Effector CD4-positive, alpha-beta T cell (primary cell): ENCODE data around the gene ZNF280C.
"Not testable (repeated sequence)": the region's sequence is repeated elsewhere in the genome, so short reads cannot be mapped to it uniquely, and the experiment has no call there.

Experiments
- DNase-seq: peaks from one replicate; pipeline ENCODE4 v3.0.0-alpha.2; 2020
- total RNA-seq: gene quantifications from one replicate; lab custom pipeline; 2026; lab: John Stamatoyannopoulos, UW

Gene ZNF280C, protein sequence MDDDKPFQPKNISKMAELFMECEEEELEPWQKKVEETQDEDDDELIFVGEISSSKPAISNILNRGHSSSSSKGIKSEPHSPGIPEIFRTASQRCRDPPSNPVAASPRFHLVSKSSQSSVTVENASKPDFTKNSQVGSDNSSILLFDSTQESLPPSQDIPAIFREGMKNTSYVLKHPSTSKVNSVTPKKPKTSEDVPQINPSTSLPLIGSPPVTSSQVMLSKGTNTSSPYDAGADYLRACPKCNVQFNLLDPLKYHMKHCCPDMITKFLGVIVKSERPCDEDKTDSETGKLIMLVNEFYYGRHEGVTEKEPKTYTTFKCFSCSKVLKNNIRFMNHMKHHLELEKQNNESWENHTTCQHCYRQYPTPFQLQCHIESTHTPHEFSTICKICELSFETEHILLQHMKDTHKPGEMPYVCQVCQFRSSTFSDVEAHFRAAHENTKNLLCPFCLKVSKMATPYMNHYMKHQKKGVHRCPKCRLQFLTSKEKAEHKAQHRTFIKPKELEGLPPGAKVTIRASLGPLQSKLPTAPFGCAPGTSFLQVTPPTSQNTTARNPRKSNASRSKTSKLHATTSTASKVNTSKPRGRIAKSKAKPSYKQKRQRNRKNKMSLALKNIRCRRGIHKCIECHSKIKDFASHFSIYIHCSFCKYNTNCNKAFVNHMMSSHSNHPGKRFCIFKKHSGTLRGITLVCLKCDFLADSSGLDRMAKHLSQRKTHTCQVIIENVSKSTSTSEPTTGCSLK
- total RNA-seq, result 15.4 reads per million, percentile 41 among the genes with 10 or more reads in this experiment

DNA sequence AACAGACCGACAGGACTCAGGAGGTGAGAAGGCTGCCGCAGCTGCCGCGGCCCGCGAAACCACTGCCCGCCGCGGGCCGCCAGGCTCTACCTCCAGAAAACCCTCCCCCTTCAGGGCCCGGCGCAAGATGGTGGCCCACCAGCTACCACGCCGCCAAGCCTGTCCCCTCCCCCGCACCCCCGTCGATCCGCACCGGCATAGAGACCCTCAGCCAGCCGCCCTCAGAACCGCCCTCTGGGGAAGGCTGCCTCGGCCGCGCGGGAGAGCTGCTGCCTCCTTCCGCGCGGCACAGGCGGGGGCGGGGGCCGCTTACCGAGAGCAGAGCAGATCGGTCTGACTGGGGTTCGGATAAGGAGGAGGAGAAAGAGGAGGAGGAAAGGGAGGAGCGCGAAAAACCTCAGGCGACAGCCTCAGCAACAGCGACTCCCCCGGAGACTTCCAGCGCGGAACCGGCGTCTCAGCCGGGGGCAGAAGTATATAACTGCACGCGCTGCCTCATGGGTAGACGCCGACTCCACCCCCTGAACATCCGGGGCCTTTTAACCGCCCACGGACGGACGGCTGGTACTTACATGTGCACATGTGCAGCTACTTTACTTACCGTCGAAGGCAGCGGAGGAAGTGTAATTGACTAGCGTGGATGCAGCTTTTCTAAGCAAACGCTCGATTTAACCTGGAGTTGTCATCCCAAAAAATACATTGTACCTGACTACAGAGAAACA is at the start of gene ZNF280C:
TSS of gene ZNF280C (minus strand) at position 451 of the 722 bp plus-strand sequence. CDS start 8,450 bp downstream, outside the sequence.
- DNase-seq, result peak; percentile 80

DNA sequence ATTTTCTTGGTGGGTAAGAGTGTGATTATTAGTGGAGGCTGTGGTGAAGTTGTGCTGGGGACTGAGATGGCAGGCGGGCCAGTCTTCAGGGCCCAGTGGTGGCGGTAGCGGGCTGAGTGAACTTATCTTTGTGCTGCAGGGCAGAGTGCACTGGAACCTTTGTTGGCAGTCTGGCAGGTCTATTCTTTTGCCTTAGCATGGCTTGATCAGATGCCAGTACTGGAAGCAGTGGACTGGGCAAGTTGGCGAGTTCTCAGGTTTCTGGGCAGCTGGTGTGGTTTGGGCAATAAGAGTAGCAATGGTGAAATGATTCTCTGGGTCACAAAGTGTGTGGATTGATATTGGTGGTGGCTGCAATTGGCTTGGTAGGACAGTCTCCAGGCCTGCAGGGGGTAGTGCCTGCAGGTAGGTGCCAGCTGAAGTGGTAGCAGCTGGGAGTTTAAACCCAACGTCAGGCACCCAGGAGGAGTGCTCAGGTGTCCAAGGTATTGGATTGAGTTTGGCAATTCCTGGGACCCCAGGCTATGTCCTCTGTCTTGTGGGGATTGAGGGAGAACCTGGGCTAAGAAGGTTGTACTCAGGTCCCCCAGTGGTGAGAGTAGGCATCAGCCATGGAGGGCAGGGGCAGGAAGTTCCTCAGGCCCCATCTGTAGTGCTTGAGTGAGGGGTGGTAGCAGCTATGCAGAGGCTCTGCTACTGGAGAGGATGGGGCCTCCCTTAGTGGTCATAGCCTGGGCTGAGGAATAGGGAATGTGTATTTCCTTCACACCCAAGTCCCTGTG is 36.1 kb upstream of the ZNF280C start:
- DNase-seq, result no peak

- no peak for DNase-seq
Measured at GRCh38 chrX:130301977-130302376, 33.3 kb upstream of the ZNF280C start.

GRCh38 chrX:130301405-130301804 is 32.7 kb upstream of the ZNF280C start:
- no peak for DNase-seq

DNA sequence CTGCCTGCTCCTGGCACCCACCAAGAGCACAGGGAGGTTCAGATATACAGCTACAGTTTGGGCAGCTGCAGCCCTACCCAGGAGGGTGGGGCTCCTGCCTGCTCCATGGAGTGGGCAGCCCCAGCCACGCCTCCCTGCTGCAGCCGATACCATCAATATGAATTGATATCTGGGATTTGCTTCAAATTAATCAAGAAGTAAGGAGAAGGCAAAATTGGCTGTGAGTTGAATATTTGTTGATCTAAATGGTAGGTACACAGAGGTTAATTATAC is 31.2 kb upstream of the ZNF280C start:
- DNase-seq, result no peak

DNA sequence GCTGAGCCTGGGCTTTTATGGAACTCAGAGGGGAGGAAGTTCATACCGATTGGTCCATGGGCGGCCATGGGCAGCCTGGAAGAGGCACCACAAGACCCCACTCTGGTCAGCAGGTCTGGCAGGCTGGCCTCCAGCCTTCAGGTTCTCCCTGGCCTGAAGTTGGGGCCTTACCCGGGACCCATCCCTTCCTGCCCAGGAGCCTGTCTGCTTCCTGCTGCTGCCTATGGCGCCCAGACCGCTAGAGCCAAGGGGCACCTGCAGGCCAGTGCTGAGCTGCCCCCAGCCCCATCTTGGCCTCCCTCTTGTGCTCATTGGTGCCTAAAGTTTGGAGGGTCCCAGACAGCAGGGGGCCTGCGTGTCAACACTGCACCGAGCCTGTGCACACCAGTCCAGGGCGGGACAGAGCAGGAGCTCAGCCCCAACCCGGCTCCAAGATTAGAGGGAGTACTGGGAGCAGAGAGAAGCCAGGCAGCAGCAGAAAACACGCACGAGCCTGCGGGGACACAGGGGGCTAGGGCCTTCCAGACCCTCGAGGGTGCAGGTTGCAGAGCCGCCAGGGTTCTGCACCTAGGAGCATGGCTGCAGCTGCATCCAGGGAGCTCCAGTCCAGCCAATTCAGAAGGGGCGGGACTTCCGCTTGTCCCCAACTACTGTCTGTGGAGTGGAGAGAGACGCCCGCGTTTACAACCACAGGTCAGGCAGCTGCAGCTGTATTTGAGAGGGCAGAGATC is 30.7 kb upstream of the ZNF280C start:
- DNase-seq, result no peak

DNA sequence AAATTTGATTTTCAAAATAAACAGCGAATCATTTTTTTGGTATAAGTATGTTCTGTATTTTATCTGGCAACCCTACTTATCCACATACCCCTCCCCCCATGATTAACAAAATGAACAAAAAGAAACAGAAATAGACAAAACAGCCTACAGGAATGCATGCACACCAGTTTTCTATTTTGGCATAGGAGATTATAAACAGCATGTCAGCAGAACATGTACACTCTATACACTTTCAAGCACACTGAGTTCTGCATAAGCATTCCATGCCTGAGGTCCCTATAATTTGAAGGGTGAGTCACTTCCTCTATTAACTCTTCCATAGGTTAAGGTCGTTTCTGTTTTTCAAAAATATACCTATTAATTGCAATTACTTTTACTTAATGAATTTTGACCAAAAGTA is 28.0 kb upstream of the ZNF280C start:
- no peak for DNase-seq

- DNase-seq, result no peak
Measured at GRCh38 chrX:130296297-130296678, 27.6 kb upstream of the ZNF280C start.

DNA sequence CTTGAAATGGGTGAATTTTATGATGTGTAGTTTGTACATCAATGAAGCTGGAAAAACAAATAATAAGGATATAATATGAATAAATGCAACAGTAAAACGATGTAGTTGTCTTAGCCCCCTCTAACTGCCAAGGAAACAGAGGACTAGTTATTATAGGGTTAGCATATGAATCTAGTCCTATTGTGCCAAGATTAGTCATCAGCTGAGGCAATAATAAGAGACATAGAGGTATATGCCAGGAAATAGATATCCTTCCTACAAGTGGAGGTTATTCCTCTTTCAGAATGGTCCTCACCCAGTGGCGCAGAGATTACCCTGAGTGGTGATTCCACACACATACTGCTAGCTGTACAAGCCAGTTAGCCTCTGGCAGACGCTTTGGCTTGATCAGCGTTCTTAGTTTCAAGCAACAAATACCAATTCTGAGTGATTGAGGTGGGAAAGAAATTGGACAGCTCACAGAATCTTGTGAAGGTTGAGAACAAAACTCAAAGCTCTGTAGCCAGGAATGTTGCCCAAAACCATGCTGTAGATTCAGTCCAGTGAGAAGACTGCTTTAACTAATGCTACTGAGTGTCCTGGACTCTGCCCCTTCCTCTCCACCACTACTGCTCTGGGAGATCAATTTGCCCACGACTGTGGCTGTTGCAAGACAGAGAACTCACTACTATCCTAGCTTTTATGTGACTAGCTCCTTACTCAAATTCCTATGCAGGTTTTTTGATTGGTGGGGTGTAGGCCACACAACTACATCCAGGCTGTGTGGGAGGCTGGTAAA is 27.0 kb upstream of the ZNF280C start:
- no peak for DNase-seq

GRCh38 chrX:130287071-130287770 is 18.5 kb upstream of the ZNF280C start:
- DNase-seq, result no peak

GRCh38 chrX:130285710-130286109 is 17.0 kb upstream of the ZNF280C start:
- no peak for DNase-seq

- DNase-seq, result no peak
Measured at GRCh38 chrX:130285069-130285620, 16.4 kb upstream of the ZNF280C start.

GRCh38 chrX:130282151-130282550 is 13.5 kb upstream of the ZNF280C start:
- no peak for DNase-seq

DNA sequence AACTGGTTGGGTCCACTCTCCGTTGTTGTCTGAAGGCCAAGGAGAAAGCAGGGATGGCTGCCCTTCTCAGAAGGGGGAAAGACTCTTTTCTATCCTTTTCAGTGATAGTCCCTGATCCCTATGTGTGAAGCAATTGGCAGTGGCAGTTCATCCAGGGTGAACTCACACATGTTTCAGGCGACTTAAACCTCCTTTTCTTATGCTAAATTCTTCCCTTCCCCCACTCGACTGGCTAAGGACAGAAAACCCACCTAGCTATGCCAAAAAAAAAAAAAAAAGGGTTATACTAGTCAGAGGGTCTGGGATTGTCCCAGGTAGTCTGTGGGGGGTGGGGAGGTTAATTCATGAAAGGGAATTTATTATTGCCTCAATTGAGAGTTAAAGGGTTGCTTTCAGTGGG is 12.2 kb upstream of the ZNF280C start:
- DNase-seq, result no peak

- not testable (repeated sequence) for DNase-seq
Measured at GRCh38 chrX:130272253-130272652, 3.6 kb upstream of the ZNF280C start.

- not testable (repeated sequence) for DNase-seq
Measured at GRCh38 chrX:130269391-130269790, 692 bp upstream of the ZNF280C start.

- no peak for DNase-seq
Measured at GRCh38 chrX:130267956-130268448, 697 bp downstream of the ZNF280C start.

DNA sequence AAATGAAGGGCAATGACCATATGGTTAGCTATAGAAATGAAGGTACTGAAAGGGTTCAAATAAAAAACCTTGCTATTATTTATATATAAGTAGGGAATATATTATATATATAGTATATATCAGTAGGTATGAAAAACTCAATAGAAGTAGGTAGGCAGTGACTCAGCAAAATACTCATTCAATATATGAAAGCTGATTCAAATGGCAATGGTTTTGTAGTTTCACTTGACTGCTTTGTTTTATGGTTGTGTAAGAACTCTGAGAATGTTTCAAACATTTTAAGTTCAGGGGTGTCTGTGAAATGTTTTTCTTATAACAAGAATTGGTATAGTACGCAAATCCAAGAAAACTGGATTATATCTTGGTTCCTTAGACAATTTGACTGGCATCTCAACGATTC is 4.1 kb downstream of the ZNF280C start:
- DNase-seq, result no peak

- no peak for DNase-seq
Measured at GRCh38 chrX:130263016-130263415, 5.7 kb downstream of the ZNF280C start.

DNA sequence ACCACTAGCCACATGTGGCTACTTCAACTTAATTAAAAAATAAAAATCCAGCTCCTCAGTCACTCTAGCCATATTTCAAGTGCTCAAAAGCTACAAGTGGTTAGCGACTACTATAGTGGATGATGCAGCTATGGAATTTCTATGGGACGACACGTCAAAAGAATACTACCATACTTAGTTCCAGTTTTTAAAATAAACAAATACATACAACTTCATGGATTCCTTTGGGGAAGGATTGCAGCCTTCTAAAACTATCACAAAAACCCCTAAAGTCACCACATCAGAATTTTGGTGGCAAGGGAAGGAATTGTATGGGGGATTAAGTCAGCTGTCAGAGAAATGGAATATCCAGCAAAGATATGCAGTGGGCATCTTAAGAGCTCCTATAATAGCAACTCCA is 6.5 kb downstream of the ZNF280C start:
- no peak for DNase-seq
